ENCODE results near the gene AGMO.

The AGMO gene

GRCh38 chr7:15440482-15440881 is 121.3 kb downstream of the AGMO start:
- no peak overlapping the region for H3K4me3 ChIP-seq (ENCODE audit: low read depth, low read length)
- H3K27me3 ChIP-seq (ENCODE audit: insufficient read depth, low read depth, severe bottlenecking), result no peaks in the 10 kb centered on the region
- H3K9me3 ChIP-seq (ENCODE audit: severe bottlenecking), result no peaks in the 10 kb centered on the region
- no peak for DNase-seq
- H3K36me3 ChIP-seq, result no peaks in the 10 kb centered on the region
- H3K27ac ChIP-seq, result no peak overlapping the region
- no peak for TF ChIP-seq CTCF (IDR thresholded peaks at IDR 0.05; ENCODE audit: low read depth, low read length)

GRCh38 chr7:15439853-15440252 is 122.0 kb downstream of the AGMO start:
- H3K9me3 ChIP-seq (ENCODE audit: severe bottlenecking), result no peaks in the 10 kb centered on the region
- no peak for DNase-seq
- TF ChIP-seq CTCF (IDR thresholded peaks at IDR 0.05; ENCODE audit: low read depth, low read length), result no peak
- no peak overlapping the region for H3K27ac ChIP-seq
- no peak overlapping the region for H3K4me3 ChIP-seq (ENCODE audit: low read depth, low read length)
- no peaks in the 10 kb centered on the region for H3K27me3 ChIP-seq (ENCODE audit: insufficient read depth, low read depth, severe bottlenecking)
- H3K36me3 ChIP-seq, result no peaks in the 10 kb centered on the region

GRCh38 chr7:15433151-15433550 is 128.7 kb downstream of the AGMO start:
- no peaks in the 10 kb centered on the region for H3K36me3 ChIP-seq
- no peak for TF ChIP-seq CTCF (IDR thresholded peaks at IDR 0.05; ENCODE audit: low read depth, low read length)
- H3K4me3 ChIP-seq (ENCODE audit: low read depth, low read length), result no peak overlapping the region
- no peaks in the 10 kb centered on the region for H3K9me3 ChIP-seq (ENCODE audit: severe bottlenecking)
- DNase-seq, result no peak
- H3K27ac ChIP-seq, result no peak overlapping the region
- H3K27me3 ChIP-seq (ENCODE audit: insufficient read depth, low read depth, severe bottlenecking), result no peaks in the 10 kb centered on the region

GRCh38 chr7:15430911-15431310 is 130.9 kb downstream of the AGMO start:
- no peaks in the 10 kb centered on the region for H3K9me3 ChIP-seq (ENCODE audit: severe bottlenecking)
- TF ChIP-seq CTCF (IDR thresholded peaks at IDR 0.05; ENCODE audit: low read depth, low read length), result no peak
- no peaks in the 10 kb centered on the region for H3K36me3 ChIP-seq
- H3K27ac ChIP-seq, result no peak overlapping the region
- H3K4me3 ChIP-seq (ENCODE audit: low read depth, low read length), result no peak overlapping the region
- H3K27me3 ChIP-seq (ENCODE audit: insufficient read depth, low read depth, severe bottlenecking), result no peaks in the 10 kb centered on the region
- DNase-seq, result no peak

GRCh38 chr7:15430191-15430590 is 131.6 kb downstream of the AGMO start:
- Histone ChIP-seq H3K27me3 (ENCODE audit: insufficient read depth, low read depth, severe bottlenecking) (no peaks in the 10 kb centered on the region), H3K4me3 (ENCODE audit: low read depth, low read length) (no peak overlapping the region)
- no peak for TF ChIP-seq CTCF (IDR thresholded peaks at IDR 0.05; ENCODE audit: low read depth, low read length)

GRCh38 chr7:15424468-15424867 is 137.3 kb downstream of the AGMO start:
- H3K36me3 ChIP-seq, result no peaks in the 10 kb centered on the region
- H3K9me3 ChIP-seq (ENCODE audit: severe bottlenecking), result no peaks in the 10 kb centered on the region

More at GRCh38 chr7:15430191-15430590, 131.6 kb downstream of the AGMO start:
- Histone ChIP-seq H3K36me3 (no peaks in the 10 kb centered on the region), H3K27ac (no peak overlapping the region), H3K9me3 (ENCODE audit: severe bottlenecking) (no peaks in the 10 kb centered on the region)
- no peak for DNase-seq

More at GRCh38 chr7:15424468-15424867, 137.3 kb downstream of the AGMO start:
- DNase-seq, result no peak
- no peak for TF ChIP-seq CTCF (IDR thresholded peaks at IDR 0.05; ENCODE audit: low read depth, low read length)
- Histone ChIP-seq H3K27ac (no peak overlapping the region), H3K4me3 (ENCODE audit: low read depth, low read length) (no peak overlapping the region), H3K27me3 (ENCODE audit: insufficient read depth, low read depth, severe bottlenecking) (no peaks in the 10 kb centered on the region)

All from WERI-Rb-1 (cell line).